Measurements from ENCODE around the gene DNAH2. TPM values are rescaled to one million over a fixed set of nuclear protein-coding genes. Genes with fewer than 3 reads are reported as not detected.

Gene DNAH2
- total RNA-seq, 1 donor from 2014 or later, result not detected

DNA sequence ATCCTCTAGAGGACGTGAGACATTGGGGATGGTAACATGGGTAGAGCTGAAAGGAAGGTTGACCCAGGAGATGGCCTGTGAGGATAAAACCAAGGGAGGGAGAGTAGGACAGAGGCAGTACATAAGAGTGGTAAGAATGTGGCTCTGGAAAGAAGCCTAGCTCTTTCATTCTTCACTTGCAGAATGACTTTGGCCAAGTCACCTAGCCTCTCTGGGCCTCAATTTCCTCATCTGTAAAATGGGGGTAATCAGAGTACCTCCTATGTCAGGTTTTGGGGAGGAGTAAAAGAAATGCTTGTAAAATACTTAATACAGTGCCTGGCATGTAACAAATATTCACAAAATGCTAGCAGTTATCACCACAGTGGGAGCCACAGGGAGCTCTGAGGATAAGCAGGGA is 123.3 kb downstream of the DNAH2 start:
- no peak for DNase-seq

DNA sequence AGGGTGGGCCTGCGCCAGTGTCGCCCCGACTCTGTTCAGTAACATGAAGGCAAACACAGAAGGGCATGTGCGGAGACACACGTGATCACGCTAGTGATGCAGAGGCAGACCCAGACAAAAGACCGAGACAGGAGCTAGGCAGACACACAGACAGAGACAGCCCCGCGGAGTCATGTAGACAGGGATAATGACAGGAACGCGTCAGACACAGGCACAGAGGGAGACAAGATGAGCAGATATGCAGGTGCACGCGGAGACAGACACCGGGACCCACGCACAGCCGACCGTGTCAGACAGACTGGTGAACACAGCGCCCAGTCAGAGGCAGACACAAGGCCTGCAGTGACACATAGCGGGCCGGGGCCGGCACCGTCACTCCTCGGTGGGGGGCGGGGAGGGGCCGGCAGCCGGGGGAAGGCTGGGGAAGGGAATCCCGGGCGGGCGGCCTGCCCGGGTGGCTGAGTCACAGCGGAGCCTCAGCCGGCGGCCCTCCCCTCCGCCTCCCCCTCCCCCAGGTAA is 123.9 kb downstream of the DNAH2 start:
- DNase-seq, result peak; percentile 93

DNA sequence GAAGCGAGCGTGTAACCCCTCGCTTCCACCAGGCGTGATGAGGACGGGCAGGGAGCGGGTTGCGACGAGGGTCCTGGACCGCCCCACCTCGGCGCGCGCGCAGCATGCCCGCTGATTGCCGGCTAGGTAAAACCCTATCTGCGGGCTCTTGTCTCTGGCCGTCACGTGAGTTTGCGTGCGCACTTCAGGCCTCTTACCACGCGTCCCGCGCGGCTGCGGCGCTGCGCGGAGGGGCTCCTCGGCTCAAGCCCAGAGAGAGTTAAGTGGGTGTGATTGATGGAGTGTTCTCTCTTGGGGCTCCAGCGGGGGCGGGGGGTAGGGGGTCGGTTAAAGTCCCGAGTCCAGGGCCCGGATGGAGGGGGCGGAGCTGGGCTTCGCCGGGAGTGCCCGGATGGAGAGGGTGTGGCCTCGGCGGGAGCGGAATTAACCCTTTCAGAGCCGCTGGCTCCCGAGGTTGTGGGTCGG is 124.4 kb downstream of the DNAH2 start:
- DNase-seq, result peak; percentile 90

- DNase-seq, result peak; percentile 97
These were observed 125.1 kb downstream of the DNAH2 start for GRCh38 chr17:7842380-7843256.

DNA sequence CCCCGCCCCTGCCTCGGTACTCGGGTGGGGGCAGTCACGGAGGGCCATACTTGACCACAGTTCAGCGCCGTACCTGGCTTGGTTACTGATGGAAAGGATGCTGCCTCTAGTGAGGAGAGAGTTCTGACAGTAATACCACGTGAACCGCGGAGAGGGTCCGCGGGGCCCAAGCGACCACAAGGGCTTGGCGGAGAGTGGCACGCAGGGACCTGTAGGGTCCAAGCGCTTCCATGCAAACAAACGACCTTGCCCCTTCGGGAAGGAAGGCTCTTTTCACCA is 125.7 kb downstream of the DNAH2 start:
- no peak for DNase-seq

DNA sequence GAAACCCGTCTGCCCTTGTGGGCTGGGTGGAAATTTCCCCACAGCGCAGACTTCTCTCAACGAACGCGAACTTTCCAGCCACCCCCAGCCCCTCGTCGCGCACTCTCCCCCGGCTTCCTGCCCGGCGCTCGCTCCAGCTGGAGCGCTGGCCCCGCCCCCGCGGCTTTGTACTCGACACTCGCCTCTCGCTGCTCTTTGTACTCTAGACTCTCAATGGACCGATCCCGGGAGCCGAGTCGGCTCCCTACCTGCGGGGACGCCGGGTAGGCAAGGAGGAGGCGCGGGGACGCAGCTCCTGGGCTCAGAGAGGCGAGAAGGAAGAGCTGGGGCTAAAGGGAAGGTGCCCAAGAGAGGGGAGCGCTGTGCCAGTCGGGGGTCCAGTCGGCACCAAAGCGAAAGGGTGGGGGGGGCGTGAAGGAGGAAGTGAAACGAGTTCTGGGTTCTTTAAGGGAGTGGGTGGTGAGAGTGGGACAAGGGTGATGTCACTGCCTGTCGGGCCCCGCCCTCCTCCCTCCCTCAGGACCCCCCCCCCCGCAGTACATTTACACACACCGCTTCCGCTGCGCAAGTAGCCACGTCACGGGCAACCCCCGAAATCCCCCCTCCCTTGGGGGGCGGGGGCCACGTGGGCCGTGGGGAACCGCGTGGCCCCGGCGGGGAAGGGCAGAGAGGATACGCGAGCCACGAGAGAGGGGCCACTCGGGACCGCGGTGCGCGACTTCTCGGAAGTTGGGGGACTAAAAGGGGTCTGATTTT is 126.2 kb downstream of the DNAH2 start:
- DNase-seq, result peak; percentile 92

DNA sequence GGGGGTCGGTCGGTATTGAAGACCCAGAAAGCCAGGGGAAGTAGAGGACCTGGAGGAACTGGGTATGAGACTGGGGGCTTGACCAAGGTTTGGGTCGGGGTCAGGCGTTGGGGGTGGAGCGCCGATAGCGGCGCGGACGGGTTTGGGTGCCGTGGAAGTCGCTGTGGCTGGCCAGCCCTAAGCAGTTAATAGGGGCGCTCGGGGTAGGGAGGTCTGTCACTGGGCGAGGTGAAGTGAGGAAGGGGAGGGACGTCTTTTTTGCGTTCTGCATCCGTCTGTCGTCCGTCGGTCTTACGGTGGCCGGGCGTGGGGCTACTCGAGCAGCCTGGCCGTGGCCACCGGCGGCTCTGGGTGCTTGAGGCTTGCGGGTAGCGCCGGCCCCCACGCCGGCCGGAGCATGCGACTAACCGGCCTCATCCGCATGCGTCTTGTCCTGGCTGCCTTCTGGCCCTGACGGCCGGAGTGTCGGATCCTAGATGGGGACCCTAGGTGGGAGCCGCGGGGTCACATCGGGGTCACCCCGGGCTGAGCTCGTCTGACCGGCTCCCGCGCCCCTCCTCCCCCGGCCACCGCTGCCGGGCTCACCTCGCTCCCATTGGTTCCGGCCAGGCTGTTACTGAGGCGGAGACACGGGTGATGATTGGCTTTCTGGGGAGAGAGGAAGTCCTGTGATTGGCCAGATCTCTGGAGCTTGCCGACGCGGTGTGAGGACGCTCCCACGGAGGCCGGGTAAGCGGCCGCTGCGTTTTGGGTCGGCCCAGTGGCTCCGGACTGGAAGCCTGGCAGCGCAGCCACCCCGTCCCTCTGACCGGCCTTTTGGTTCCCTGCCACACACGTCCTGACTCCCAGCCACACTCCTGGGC is 127.0 kb downstream of the DNAH2 start:
- peak; percentile 97 for DNase-seq

GRCh38 chr17:7845359-7846062 is 128.0 kb downstream of the DNAH2 start:
- DNase-seq, result no peak

GRCh38 chr17:7846063-7846735 is 128.7 kb downstream of the DNAH2 start:
- no peak for DNase-seq

- no peak for DNase-seq
These were observed 129.5 kb downstream of the DNAH2 start for GRCh38 chr17:7846765-7847661.

- DNase-seq, result no peak
These were observed 130.6 kb downstream of the DNAH2 start for GRCh38 chr17:7848131-7848579.

- no peak for DNase-seq
These were observed 131.2 kb downstream of the DNAH2 start for GRCh38 chr17:7848739-7849129.

- no peak for DNase-seq
These were observed 131.7 kb downstream of the DNAH2 start for GRCh38 chr17:7849130-7849750.

DNA sequence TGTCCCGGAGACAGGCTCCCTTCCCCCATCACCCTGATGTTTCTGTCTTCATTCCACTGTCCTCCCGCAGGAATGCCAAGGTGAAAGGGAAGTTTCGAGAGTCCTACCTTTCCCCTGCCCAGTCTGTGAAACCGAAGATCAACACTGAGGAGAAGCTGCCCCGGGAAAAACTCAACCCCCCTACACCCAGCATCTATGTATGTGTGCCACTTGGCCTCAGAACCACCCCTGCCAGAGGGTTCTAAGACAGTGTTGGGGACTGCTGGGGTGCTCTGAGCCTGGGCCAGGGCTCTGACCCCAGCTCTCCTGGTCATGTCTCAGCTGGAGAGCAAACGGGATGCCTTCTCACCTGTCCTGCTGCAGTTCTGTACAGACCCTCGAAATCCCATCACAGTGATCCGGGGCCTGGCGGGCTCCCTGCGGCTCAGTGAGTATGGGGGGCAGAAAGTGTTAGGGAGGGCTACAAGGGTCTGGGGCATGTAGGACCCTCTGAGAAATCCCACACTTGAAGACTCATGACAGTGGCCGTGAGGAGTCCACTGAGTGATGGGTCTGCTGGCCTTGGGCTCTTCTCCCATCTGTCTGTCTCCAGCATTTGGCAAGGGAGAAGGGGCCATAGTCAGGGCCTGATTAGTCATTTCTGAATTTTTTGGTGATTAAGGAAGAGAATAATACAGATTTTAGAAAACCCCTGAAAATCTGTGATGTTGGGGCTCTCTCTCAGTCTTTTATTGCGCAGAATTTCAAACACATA is 132.4 kb downstream of the DNAH2 start:
- DNase-seq, result no peak

GRCh38 chr17:7850701-7851437 is 133.3 kb downstream of the DNAH2 start:
- DNase-seq, result no peak

DNA sequence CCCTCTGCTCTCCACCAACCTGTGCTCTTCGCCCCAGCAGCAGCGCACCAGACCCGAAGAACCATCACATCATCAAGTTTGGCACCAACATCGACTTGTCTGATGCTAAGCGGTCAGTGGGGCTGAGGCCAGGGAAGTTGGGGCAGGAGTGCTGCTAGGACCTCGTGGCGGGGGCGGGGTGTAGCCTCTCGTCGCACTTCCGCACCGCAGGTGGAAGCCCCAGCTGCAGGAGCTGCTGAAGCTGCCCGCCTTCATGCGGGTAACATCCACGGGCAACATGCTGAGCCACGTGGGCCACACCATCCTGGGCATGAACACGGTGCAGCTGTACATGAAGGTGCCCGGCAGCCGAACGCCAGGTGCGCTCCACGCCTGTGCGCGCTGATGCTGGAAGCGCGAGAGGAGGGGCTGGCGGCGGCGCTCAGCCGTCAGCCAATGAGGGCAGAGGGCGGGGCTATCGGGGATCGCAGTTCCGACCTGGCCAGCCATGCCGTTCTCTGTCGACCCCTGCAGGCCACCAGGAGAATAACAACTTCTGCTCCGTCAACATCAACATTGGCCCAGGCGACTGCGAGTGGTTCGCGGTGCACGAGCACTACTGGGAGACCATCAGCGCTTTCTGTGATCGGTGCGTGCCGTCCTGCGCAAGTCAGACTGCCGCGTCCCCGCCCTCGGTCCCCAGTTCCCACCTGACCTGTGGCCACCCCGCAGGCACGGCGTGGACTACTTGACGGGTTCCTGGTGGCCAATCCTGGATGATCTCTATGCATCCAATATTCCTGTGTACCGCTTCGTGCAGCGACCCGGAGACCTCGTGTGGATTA is 134.1 kb downstream of the DNAH2 start:
- DNase-seq, result peak; percentile 94

DNA sequence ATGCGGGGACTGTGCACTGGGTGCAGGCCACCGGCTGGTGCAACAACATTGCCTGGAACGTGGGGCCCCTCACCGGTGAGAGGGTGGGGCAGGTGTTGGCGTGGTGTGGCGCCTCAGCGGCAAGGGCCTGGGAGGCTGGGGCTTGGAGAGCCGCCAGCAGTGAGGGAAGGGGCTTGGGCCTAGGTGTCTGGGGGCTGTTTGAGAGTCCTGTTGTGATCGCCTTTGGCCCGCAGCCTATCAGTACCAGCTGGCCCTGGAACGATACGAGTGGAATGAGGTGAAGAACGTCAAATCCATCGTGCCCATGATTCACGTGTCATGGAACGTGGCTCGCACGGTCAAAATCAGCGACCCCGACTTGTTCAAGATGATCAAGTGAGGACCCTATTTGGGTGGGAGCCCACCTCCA is 134.7 kb downstream of the DNAH2 start:
- DNase-seq, result no peak

Measured in dermis blood vessel endothelial cell (primary cell).